ENCODE results near the gene CDH11. TPM values are rescaled to one million over a fixed set of nuclear protein-coding genes. Genes with fewer than 3 reads are reported as not detected.

CDH11 gene
- total and polyA plus RNA-seq, 2 experiments from 2014 or later: 3.5 to 19.6 TPM

- TF ChIP-seq NANOG (IDR thresholded peaks at IDR 0.05; ENCODE audit: borderline replicate concordance) (no peak), REST (IDR thresholded peaks at IDR 0.05; ENCODE audit: unreplicated experiment) (no peak), POLR2AphosphoS5 (IDR thresholded peaks at IDR 0.05; ENCODE audit: low read depth) (no peak), ETS1 (IDR thresholded peaks at IDR 0.05) (no peak)
Observed at GRCh38 chr16:65061935-65062518, 59.8 kb downstream of the CDH11 start (continued).

- no peak overlapping the region for H3K4me3 ChIP-seq
- no peak overlapping the region for H3K4me2 ChIP-seq
- no peaks in the 10 kb centered on the region for H3K79me2 ChIP-seq (replicated peaks; ENCODE audit: insufficient read depth)
- no peak overlapping the region for H3K4me3 Mint-ChIP-seq
- TF ChIP-seq REST (IDR thresholded peaks at IDR 0.05; ENCODE audit: unreplicated experiment) (no peak), ZNF331 (CRISPR knock-in tag; IDR thresholded peaks at IDR 0.05; ENCODE audit: low read depth) (no peak), ZNF114 (CRISPR knock-in tag; IDR thresholded peaks at IDR 0.05) (no peak)
- H3K36me3 ChIP-seq (ENCODE audit: insufficient read depth): no peaks in the 10 kb centered on the region
- no peaks in the 10 kb centered on the region; the same call in 2 of the 3 replicates for H3K9me3 Mint-ChIP-seq
- H2AFZ ChIP-seq: no peak overlapping the region
- DNase-seq (ENCODE audit: low spot score): no peak
- H3K9me2 ChIP-seq (ENCODE audit: insufficient read depth): no peaks in the 10 kb centered on the region
- no peak for ATAC-seq
- H3F3A ChIP-seq (replicated peaks; ENCODE audit: low read depth): no peaks in the 10 kb centered on the region
- H3K27ac Mint-ChIP-seq: no peak overlapping the region
- no peaks in the 10 kb centered on the region for H3K27me3 ChIP-seq (ENCODE audit: insufficient read depth)
- no peaks in the 10 kb centered on the region for H3K36me3 Mint-ChIP-seq (ENCODE audit: low read depth)
- H4K20me1 ChIP-seq (replicated peaks; ENCODE audit: insufficient read depth): no peaks in the 10 kb centered on the region
- no peaks in the 10 kb centered on the region for H3K27me3 Mint-ChIP-seq (ENCODE audit: insufficient read depth, low read depth, poor library complexity)
- H3K27ac ChIP-seq (ENCODE audit: low read depth): no peak overlapping the region
- H3K4me1 Mint-ChIP-seq: peaks cover 3% of the 10 kb centered on the region; the same call in 1 of the 3 replicates
- no peaks in the 10 kb centered on the region for H3K4me1 ChIP-seq (ENCODE audit: insufficient read depth)
Observed at GRCh38 chr16:65061263-65061662, 60.6 kb downstream of the CDH11 start.
